Activated CD8-positive, alpha-beta memory T cell treated with anti-CD3 and anti-CD28 coated beads, Interleukin-2, amount 50 U/mL, for 48 hours (primary cell): ENCODE data around the gene GRK7.
"Not testable (repeated sequence)": the region's sequence is repeated elsewhere in the genome, so short reads cannot be mapped to it uniquely, and the experiment has no call there.

Experiments
- DNase-seq: peaks from one replicate; pipeline ENCODE4 v3.0.0-alpha.2; 2020

Gene GRK7

GRCh38 chr3:141796081-141796888, 33.1 kb downstream of the GRK7 start:
- peak; percentile 79 for DNase-seq

DNA sequence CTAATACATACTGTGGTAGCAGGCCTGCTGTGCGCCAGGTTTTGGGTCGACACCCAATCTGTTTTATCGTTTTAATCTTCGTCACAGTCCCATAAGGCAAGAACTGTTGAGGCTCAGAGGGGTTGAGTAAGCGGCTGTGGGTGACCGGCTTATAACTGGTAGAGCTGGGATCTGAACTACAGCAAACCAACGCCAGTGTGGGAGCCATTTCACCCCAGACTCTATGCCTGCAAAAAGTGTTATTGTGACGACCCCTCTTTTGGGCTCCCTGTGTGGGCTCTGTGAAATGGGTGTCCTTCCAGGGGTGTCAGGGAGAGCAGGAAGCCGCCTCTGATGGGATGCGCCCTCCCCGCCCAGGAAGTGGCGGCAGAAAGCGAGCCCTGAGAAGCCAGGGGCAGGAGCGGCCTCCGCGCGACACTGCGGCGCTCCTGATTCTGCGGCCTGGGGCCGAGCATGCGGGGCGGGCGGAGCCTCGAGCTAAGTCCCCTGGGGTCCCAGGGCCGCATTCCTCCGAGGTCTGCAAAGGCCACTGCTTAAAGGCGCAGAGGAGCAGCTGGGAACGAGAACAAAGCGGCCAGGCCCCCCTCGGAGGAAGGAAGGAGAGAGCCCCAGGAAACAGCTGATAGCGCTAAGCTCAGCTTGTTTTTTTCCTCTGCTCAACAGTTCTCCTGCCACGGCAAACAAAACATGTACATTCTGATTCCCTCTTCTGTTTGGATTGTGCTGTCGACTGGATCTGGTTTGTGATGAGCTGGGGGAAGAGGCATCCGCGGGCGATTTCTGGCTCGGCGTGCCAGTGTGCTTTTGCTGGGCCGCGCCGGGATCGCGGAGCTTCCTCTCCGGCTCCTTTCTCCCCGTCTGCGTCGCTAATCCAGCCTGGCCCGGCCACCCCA, 33.9 kb downstream of the GRK7 start:
- peak; percentile 80 for DNase-seq

DNA sequence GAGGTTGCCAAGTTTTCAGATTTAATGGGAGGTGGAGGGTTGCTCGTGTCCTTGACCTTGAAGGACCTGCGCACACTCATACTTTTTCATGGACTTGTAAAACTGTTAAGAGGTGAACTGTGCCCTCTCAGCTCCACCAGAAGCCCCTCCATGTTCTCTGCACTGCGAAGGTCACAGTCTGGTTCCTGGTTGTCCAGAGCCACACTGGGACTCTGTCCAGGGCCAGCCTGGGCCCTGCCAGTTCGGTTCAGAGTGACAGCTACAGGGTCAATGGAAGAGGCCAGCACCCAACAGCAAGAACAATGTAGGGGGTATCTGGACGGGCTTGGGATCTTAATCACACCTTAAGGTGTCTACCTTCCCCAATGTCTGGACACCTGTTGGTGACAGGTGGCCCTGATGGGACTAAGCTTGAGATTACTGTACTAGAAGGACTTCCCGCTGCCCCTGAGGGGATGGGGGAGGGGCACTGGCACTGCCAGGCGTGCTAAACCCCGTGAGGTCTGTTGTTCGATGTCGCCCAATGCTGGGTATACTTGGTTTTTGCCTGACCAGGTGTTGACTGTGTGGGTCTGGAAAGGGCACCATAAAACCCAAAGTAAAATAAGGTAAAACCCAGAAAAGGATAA, 34.7 kb downstream of the GRK7 start:
- peak; percentile 59 for DNase-seq

DNA sequence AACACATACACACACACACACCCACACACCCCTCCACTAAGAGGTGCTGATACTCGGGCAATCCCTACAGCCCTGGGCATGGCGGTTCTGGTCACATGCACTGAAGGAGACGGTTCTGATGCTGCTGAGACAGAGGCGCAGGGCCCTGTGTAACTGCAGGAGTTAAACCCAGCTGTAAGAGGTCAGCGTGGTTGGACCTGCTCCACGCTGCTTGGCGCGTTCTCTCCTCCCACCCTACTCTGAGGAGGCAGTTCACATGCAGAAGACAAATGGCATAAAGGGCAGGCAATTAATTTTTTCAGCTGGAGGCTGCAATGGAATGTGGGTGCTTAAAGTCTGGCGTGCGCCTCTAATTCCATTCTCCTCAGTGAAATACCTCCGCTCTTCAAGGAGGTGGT, 35.2 kb downstream of the GRK7 start:
- DNase-seq = no peak

DNA sequence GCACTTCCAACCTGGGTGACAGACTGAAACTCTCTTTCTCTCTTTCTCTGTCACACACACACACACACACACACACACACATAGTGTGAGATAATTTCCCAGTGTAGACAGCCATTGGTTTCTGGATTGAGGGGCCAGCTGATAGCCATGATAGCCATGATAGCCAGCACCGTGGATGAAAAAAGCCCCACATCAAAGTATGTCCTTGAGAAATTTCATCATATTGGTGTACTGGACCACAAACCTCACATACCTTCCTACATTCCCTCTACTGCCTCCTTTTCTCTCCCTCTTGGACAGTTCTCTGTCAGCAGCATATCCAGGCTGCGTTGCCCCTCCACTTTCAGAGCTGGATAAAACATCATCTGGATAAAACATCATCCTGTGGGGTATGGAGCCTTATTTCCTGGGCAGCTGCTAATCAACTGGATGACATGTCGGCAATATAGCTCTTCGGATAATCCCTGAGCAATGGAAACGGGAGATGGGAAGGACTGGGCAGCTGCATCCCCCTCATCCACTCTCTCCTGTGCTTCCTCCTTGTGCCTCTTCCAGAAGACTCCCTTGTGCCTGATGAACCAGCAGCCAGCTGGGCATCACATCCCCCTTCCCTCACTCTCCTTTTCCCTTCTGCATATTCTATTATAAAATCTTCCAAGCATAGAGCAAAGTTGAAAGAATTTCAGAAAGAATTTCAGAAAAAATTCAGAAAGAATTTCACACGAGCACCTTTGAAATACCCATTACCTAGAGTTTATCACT, 39.3 kb downstream of the GRK7 start:
- no peak for DNase-seq

DNA sequence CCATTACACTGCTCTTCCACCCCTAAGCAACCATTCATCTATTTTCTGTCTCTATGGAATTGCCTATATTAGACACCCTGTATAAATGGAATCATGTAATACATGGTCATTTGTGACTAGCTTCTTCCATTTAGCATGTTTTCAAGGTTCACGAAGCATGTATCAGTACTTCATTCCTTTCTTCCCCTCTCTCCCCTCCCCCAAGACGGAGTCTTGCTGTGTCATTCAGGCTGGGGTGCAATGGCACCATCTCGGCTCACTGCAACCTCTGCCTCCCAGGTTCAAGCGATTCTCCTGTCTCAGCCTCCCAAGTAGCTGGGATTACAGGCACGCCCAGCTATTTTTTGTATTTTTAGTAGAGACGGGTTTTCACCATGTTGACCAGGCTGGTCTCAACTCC, 40.3 kb downstream of the GRK7 start:
- not testable (repeated sequence) for DNase-seq

DNA sequence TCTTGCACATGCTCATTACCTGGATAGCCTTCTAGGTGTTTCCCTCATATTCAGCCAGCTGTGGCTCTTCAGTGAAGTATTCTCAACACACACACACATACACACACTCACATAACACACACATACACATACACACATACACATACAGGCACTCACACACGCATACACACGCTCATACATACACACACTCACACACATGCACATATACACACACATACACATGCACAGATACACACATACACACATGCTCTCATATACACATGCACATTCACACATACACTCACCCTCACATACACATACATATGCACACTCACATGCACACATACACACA, 41.2 kb downstream of the GRK7 start:
- no peak for DNase-seq

DNA sequence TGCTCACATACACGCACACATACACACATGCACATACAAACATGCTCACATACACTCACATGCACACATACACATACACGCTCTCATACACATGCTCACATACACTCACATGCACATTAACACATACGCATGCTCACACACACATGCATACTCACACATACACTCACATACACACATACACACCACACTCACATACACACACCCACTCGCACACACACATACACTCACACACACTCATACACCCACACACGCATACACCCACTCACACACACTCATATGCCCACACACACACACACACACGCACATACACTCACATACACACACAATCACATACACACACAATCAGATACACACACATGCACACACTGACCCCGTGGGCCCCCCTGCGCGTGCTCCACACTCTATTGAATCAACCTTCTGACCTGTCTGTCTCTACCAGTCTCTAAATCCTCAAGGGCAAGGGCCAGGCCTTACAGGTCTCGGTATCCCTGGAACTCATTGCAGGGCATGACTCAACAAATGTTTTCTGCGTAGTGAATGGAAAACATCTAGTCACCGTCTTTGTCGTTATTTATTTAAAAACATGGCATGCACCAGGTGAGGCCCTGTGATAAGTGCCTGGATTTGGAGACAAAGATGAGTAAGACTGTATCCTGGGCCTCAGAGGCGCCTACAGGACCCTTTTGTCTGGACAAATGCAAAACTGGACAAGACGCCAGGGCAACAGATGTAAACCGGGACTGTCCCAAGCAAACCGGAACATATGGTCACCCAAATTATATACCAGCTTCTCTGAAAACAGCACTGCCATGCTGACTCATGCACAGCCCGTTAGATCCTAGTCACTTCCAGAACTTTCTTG, 41.8 kb downstream of the GRK7 start:
- DNase-seq = no peak

DNA sequence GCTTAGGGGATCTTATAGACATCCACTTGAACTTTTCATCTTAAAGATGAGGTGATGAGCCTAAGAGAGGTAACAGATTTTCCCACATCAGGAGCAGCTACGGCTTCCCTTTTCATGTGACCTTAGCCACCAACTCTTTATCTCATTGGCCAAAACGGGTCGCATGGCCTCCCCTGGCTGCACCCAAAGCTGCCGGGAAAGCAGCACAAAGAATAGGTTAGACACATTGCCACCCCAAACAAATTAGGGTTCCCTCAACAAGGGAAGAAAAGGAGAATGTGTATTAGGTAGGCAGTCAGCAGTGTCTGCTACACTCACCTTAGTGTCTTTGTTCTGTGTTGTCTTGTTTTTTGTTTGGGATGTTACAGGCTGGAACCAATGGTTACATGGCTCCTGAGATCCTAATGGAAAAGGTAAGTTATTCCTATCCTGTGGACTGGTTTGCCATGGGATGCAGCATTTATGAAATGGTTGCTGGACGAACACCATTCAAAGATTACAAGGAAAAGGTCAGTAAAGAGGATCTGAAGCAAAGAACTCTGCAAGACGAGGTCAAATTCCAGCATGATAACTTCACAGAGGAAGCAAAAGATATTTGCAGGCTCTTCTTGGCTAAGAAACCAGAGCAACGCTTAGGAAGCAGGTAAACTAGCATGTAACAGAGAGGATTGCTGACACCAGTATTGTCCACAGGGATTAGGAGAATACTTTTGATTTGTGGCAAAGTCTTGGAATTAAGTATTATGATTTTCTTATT, 44.2 kb downstream of the GRK7 start:
- no peak for DNase-seq

DNA sequence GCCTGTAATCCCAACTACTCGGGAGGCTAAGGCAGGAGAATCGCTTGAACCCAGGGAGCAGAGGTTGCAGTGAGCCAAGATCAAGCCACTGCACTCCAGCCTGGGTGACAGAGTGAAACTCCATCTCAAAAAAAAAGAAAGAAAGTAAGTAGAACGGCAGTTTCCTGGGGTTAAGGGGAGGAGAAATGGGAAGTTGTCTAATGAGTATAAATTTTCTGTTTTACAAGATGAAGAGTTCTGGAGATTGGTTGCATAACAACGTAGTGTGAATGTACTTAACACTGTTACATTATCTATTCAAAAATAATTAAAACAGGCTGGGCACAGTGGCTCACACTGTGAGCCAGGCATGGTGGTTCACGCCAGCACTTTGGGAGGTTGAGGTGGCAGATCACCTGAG, 45.4 kb downstream of the GRK7 start:
- DNase-seq = no peak

DNA sequence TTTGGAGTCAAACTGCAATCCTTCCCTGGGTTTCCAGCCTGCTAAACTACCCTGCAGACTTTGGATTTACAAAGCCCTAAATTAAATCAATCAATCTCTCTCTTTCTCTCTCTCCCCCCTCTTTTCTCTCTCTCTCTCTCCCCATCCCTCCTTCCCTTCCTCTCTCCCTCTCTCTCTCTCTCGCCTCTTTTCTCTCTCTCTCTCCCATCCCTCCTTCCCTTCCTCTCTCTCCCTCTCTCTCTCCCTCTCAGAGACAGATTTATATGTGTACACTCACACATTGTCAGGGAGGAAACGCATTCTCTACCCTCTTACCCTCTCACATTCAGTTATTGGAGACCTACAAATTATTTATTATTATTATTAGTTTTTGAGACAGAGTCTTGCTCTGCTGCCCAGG, 47.0 kb downstream of the GRK7 start:
- DNase-seq = no peak

- no peak for DNase-seq
Measured at GRCh38 chr3:141811348-141811747, 48.1 kb downstream of the GRK7 start.

DNA sequence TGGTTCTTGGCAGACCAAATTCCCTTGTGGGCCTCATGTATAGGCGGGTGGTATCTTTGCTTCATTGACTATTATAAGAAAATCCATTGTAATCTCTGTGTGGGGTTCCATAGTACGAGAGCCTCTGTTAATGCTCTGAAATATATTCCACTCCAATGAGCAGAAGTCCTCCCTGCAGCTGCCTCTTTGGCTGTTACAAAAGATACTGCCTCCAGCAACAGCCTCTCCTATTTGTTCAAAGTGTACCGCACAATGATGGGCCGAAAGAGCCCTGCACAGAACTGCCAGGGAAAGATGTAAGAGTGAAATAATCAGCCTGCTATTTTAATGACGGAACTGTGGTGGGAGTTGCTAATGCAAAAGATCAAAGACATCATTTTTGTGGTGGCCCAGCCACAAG, 48.9 kb downstream of the GRK7 start:
- no peak for DNase-seq

DNA sequence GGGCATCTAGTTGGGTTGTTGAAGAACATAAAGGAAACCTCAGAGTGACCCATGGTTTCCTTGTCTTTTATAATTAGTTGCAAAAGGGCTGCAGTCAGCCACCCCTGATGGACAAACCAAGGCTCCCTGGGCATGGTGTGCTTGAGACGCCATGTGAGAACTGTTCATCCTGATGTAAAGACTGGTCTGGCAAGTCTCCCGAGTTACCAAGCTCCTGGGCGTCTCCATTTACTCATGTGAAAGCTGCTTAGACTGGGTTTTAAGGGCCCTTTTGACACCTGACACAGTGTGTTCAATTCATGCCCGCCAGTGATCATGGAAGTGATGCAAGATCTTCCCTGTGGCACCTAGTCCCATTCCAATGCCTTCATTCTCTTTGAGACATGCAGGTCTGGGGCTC, 49.4 kb downstream of the GRK7 start:
- no peak for DNase-seq
